LNCaP clone FGC (cell line): Measurements from ENCODE around the gene SYTL3.

Source experiments
- DNase-seq: peaks from one replicate; pipeline ENCODE4 v3.0.0-alpha.2; 2011; ENCODE audit warnings: low read depth
- H3K4me3 ChIP-seq: 2 replicates; pipeline ENCODE4 v1.5.1; 2011; ENCODE audit warnings: mild to moderate bottlenecking, low read depth, low read length, control low read depth
- CTCF ChIP-seq: IDR thresholded peaks from 2 replicates; pipeline ENCODE4 v1.5.1; 2012; ENCODE audit warnings: mild to moderate bottlenecking; ENCODE audit not compliant: control insufficient read depth, insufficient read depth; ENCODE audit errors: extremely low read depth

SYTL3 gene

DNA sequence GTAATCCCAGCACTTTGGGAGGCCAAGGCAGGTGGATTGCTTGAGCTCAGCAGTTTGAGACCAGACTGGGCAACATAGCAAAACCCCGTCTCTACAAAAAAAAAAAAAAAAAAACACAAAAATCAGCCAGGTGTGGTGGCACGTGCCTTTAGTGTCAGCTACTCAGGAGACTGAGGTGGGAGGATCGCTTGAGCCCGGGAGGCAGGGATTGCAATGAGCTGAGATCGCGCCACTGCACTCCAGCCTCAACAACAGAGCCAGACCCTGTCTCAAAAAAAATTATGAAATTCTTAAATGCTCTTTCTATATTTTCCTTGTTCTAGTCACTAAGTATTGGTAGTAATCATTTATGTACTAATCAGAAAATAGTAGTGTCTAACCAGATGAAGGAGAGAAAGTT lies 30.6 kb downstream of the SYTL3 start:
- TF ChIP-seq CTCF: no peak
- no peak overlapping the region for H3K4me3 ChIP-seq
- no peak for DNase-seq

DNA sequence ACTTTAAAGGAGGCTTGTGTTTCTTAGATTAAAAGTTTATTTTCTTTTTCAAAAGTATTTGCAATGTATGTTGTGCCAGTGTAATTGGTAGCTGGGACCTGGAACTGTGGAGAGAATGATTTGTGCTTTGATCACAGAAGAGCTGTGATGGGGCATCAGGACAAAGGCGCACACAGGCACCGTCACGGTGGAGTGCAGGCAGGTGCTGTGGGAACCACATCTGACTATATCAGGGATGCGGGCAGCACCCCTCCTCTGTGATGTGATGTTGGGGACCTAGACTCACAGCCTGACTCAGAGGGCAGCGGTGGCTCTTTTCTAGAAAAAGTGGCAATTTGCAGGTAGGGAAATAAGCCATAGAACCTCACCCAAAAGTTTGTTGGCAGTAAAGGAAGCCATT lies 34.5 kb downstream of the SYTL3 start:
- no peak for TF ChIP-seq CTCF
- DNase-seq: no peak
- no peak overlapping the region for H3K4me3 ChIP-seq

GRCh38 chr6:158684745-158685324 lies 35.0 kb downstream of the SYTL3 start:
- TF ChIP-seq CTCF: no peak
- H3K4me3 ChIP-seq: no peak overlapping the region
- no peak for DNase-seq

- no peak overlapping the region for H3K4me3 ChIP-seq
- TF ChIP-seq CTCF: no peak
- no peak for DNase-seq
Measured at GRCh38 chr6:158686311-158686710, 36.5 kb downstream of the SYTL3 start.

- DNase-seq: no peak
- TF ChIP-seq CTCF: no peak
- no peak overlapping the region for H3K4me3 ChIP-seq
Measured at GRCh38 chr6:158686791-158687381, 37.0 kb downstream of the SYTL3 start.

DNA sequence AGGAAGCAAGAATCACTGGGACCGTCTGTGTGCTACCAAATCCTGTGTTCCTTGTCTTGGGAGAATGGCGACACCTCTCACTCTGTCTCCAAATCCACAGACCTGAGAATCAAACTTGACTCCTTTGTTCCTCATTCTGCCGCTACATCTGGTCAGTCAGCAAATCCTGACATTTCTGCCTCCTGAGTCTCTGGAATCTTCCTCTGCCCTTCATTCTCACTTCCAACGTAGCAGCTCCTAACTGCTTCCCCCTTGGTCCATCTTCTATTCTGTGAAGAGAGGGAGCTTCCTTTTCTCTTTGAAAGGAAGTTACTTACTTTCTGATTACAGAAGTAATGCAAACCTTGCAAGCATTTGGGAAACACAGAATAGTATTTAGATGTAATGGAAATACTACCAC lies 37.7 kb downstream of the SYTL3 start:
- no peak for TF ChIP-seq CTCF
- DNase-seq: no peak
- H3K4me3 ChIP-seq: no peak overlapping the region

GRCh38 chr6:158688860-158689259 lies 39.0 kb downstream of the SYTL3 start:
- no peak for DNase-seq
- no peak overlapping the region for H3K4me3 ChIP-seq

More at GRCh38 chr6:158688860-158689259, 39.0 kb downstream of the SYTL3 start:
- TF ChIP-seq CTCF: no peak
